Activated T-helper 1 cell treated with anti-CD3 and anti-CD28 coated beads, Interleukin-12 subunit alpha, Interleukin-12 subunit beta, Interleukin-2, Interleukin-4 antibody, amounts not matched to agents 30 ng/mL and 10 ng/mL and 1 ng/mL, durations not matched to agents 14 hours and 24 hours and 36 hours (primary cell): ENCODE measurements around the gene PHKG2. TPM values are rescaled to one million over a fixed set of nuclear protein-coding genes. Genes with fewer than 3 reads are reported as not detected.
"Not testable (repeated sequence)": the region's sequence is repeated elsewhere in the genome, so short reads cannot be mapped to it uniquely, and the experiment has no call there.

Source experiments
- DNase-seq: peaks from one replicate; pipeline ENCODE4 v3.0.0; 2021; ENCODE audit warnings: low spot score
- H3K27ac Mint-ChIP-seq: one replicate; pipeline ENCODE4 v1.8.0; 2021; ENCODE audit warnings: mild to moderate bottlenecking, mixed read lengths
- H3K27me3 Mint-ChIP-seq: one replicate; pipeline ENCODE4 v1.8.0; 2022; ENCODE audit warnings: mild to moderate bottlenecking, moderate library complexity, mixed read lengths; ENCODE audit not compliant: insufficient read depth
- H3K36me3 Mint-ChIP-seq: one replicate; pipeline ENCODE4 v1.8.0; 2021; ENCODE audit warnings: low read depth, mixed read lengths
- H3K4me1 Mint-ChIP-seq: one replicate; pipeline ENCODE4 v1.8.0; 2021; ENCODE audit warnings: low read depth, mixed read lengths
- H3K4me3 Mint-ChIP-seq: one replicate; pipeline ENCODE4 v1.8.0; 2021; ENCODE audit warnings: mild to moderate bottlenecking, moderate library complexity, mixed read lengths
- H3K9me3 Mint-ChIP-seq: one replicate; pipeline ENCODE4 v1.8.0; 2021; ENCODE audit warnings: mixed read lengths
- intact Hi-C: fragments of 100-400 bp; cut with micrococcal nuclease; formaldehyde crosslinking; loops from one replicate; pipeline ENCODE4 v1.15.1; 2024
- total RNA-seq: library from RNA; stranded (reverse); gene quantifications from 2 replicates; pipeline ENCODE4 v1.2.3, GENCODE V29; 2022

PHKG2 gene, protein sequence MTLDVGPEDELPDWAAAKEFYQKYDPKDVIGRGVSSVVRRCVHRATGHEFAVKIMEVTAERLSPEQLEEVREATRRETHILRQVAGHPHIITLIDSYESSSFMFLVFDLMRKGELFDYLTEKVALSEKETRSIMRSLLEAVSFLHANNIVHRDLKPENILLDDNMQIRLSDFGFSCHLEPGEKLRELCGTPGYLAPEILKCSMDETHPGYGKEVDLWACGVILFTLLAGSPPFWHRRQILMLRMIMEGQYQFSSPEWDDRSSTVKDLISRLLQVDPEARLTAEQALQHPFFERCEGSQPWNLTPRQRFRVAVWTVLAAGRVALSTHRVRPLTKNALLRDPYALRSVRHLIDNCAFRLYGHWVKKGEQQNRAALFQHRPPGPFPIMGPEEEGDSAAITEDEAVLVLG
- 42.4 and 43.6 TPM in 2 replicates for total RNA-seq

DNA sequence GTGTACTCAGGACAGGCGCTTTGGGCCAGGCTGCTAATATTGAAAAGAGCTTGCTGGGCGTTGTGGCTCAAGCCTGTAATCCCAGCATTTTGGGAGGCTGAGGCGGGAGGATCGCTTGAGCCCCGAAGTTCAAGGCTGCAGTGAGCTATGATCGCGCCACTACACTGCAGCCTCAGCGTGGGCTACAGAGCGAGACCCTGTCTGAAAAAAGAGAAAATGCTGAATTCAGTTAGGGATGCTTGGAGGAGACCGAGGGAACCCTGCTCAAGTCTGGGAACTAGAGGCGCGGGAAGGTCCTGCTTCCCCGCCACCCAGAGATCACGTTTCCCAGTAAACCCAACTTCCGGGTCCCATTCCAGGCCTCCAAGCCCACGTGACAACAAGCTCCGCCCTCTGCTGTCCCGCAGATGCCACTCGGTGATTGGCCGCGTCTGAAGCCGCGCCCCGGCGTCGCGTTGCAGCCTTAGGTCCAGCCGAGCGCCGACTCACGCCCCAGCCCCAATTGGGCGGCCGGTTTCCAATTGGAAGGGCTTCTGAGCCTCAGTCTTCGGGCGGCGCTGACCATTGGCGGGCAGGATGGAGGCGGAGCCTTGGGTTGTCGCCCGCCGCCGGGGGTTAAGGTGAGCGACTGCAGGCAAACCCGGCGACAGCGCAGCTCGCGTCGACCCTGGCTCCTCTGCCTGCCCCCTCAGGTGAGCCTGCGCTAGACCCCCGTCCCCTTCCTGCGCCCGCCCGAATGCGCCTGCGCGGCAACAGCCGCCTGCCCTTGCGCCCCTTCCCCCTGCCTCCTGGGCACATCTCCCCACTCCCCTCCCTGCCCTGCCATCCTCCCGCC, at the start of gene PHKG2:
PHKG2 (plus strand) TSS at position 627 of the 835 bp plus-strand sequence. CDS start 396 bp downstream, outside the sequence.
- intact Hi-C loops, result loop anchor here (1.0 to 5.0 kb wide), 9 partner anchors 14 to 285 kb away; partner anchors contain the start of genes CFAP119, CTF1, FBXL19 and PRR14
- peaks cover 33% of the 10 kb centered on the region for H3K36me3 Mint-ChIP-seq
- peak within 1 kb of the TSS; percentile 93 for H3K4me3 Mint-ChIP-seq
- H3K9me3 Mint-ChIP-seq, result no peaks in the 10 kb centered on the region
- H3K27ac Mint-ChIP-seq, result peak within 1 kb of the TSS; percentile 83
- H3K4me1 Mint-ChIP-seq, result peaks cover 19% of the 10 kb centered on the region
- DNase-seq, result peak; percentile 97
- H3K27me3 Mint-ChIP-seq, result no peaks in the 10 kb centered on the region

DNA sequence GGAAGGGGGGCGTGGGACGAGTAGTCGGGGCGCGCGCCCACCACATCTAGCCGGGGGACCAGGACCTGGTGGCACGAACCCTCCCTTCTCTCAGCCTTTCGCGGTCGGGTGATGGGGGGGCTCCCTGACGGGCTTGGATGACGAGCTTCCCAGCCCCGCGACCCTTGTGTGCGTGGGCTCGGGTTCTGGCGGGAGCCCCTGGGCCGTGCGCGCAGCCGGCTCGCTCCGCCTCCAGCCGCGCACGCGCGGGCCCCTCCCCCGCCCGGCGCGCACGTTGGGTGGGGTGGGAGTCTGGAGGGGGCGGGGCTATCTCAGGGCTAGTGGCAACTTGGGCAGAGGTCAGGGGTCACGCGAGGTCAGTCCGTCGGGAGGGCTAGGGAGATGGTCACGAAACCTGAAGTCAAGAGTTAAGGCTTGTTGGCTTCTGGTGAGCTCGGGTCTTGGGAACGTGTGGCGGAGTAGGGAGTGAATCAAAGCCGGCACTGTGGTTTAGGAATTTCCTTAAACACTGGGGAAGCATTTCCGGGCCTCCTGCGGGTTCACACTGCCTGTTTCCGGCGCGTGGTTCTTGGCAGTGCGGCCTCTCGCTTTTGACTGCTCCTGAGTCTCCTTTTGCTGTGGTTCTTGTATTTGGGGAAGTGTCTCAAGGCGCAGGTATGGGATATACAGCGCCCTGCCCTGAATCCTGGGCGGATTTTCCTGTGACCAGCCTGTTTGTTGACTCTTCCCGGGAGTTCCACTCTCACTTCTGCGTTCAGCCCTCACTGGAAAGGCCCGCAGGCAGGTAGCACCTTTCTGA, 49.2 kb upstream of the PHKG2 start, which contains the start of gene SRCAP:
SRCAP (plus strand) TSS at position 356 of the 799 bp plus-strand sequence. CDS start 1,654 bp downstream, outside the sequence.
- H3K4me3 Mint-ChIP-seq, result peak within 1 kb of the TSS; percentile 99
- H3K27me3 Mint-ChIP-seq, result peaks cover 2% of the 10 kb centered on the region
- intact Hi-C loops, result loop anchor here (1.0 to 2.0 kb wide), 15 partner anchors 16 to 334 kb away; partner anchors contain the start of genes CFAP119, DCTPP1, FBRS and PRR14
- H3K27ac Mint-ChIP-seq, result peak within 1 kb of the TSS; percentile 99
- DNase-seq, result peak; percentile 83
- no peaks in the 10 kb centered on the region for H3K9me3 Mint-ChIP-seq
- H3K4me1 Mint-ChIP-seq, result peaks cover 35% of the 10 kb centered on the region
- peaks cover 24% of the 10 kb centered on the region for H3K36me3 Mint-ChIP-seq

GRCh38 chr16:30699615-30700099, 48.6 kb upstream of the PHKG2 start:
- no peak for DNase-seq
- H3K36me3 Mint-ChIP-seq, result peaks cover 28% of the 10 kb centered on the region
- H3K4me3 Mint-ChIP-seq, result peak overlapping the region; percentile 99
- intact Hi-C loops, result loop anchor here (1.0 to 2.0 kb wide), 4 partner anchors 16 to 198 kb away; partner anchors contain the start of genes ZNF764 and ZNF768
- peaks cover 34% of the 10 kb centered on the region for H3K4me1 Mint-ChIP-seq
- peaks cover 2% of the 10 kb centered on the region for H3K27me3 Mint-ChIP-seq
- H3K9me3 Mint-ChIP-seq, result no peaks in the 10 kb centered on the region
- H3K27ac Mint-ChIP-seq, result peak overlapping the region; percentile 99

- H3K27ac Mint-ChIP-seq, result no peak overlapping the region
- H3K9me3 Mint-ChIP-seq, result no peaks in the 10 kb centered on the region
- peaks cover 28% of the 10 kb centered on the region for H3K36me3 Mint-ChIP-seq
These were observed 47.7 kb upstream of the PHKG2 start for GRCh38 chr16:30700491-30700890.

GRCh38 chr16:30700971-30701370, 47.3 kb upstream of the PHKG2 start:
- intact Hi-C loops, result no loop called here
- Mint-ChIP-seq H3K9me3 (no peaks in the 10 kb centered on the region), H3K36me3 (peaks cover 31% of the 10 kb centered on the region), H3K4me3 (peak overlapping the region; percentile 61), H3K4me1 (peaks cover 28% of the 10 kb centered on the region), H3K27me3 (peaks cover 2% of the 10 kb centered on the region), H3K27ac (no peak overlapping the region)
- DNase-seq, result no peak

More at GRCh38 chr16:30700491-30700890, 47.7 kb upstream of the PHKG2 start:
- Mint-ChIP-seq H3K4me1 (peaks cover 29% of the 10 kb centered on the region), H3K4me3 (peak overlapping the region; percentile 99), H3K27me3 (peaks cover 2% of the 10 kb centered on the region)
- DNase-seq, result no peak
- intact Hi-C loops, result no loop called here

GRCh38 chr16:30703071-30703470, 45.2 kb upstream of the PHKG2 start:
- DNase-seq, intact Hi-C loops, H3K27me3 Mint-ChIP-seq, H3K27ac Mint-ChIP-seq, H3K4me3 Mint-ChIP-seq, H3K9me3 Mint-ChIP-seq: not testable (repeated sequence)
- Mint-ChIP-seq H3K36me3 (peaks cover 46% of the 10 kb centered on the region), H3K4me1 (peaks cover 17% of the 10 kb centered on the region)

- intact Hi-C loops, result no loop called here
- Mint-ChIP-seq H3K36me3 (peaks cover 46% of the 10 kb centered on the region), H3K9me3 (no peaks in the 10 kb centered on the region), H3K4me1 (peaks cover 15% of the 10 kb centered on the region), H3K4me3 (no peak overlapping the region), H3K27ac (no peak overlapping the region), H3K27me3 (no peaks in the 10 kb centered on the region)
- DNase-seq, result no peak
These were observed 44.3 kb upstream of the PHKG2 start for GRCh38 chr16:30703971-30704370.

DNA sequence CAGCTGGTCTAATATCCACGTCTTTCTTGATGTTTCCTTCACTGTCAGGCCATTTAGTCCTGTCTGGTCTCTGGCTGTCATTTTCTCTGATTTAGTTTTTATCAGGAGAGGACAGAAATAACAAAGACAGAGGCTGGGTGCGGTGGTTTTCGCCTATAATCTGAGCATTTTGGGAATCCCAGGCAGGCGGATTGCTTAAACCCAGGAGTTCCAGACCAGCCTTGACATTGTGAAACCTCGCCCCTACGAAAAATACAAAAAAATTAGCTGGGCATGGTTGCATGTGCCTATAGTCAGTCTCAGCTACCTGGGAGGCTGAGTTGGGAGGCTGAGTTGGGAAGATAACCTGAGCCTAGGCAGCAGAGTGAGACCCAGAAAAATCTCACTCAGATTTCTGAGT, 42.2 kb upstream of the PHKG2 start:
- H3K27ac Mint-ChIP-seq, result no peak overlapping the region
- no peaks in the 10 kb centered on the region for H3K27me3 Mint-ChIP-seq
- no peak for DNase-seq
- intact Hi-C loops, result no loop called here
- H3K9me3 Mint-ChIP-seq, result no peaks in the 10 kb centered on the region
- peaks cover 7% of the 10 kb centered on the region for H3K4me1 Mint-ChIP-seq
- no peak overlapping the region for H3K4me3 Mint-ChIP-seq
- H3K36me3 Mint-ChIP-seq, result peaks cover 52% of the 10 kb centered on the region

- H3K27ac Mint-ChIP-seq, result no peak overlapping the region
- H3K27me3 Mint-ChIP-seq, result no peaks in the 10 kb centered on the region
- H3K4me3 Mint-ChIP-seq, result no peak overlapping the region
- no peak for DNase-seq
- peaks cover 70% of the 10 kb centered on the region for H3K36me3 Mint-ChIP-seq
- peaks cover 39% of the 10 kb centered on the region for H3K4me1 Mint-ChIP-seq
- no peaks in the 10 kb centered on the region for H3K9me3 Mint-ChIP-seq
- intact Hi-C loops, result no loop called here
These were observed 37.3 kb upstream of the PHKG2 start for GRCh38 chr16:30710971-30711370.

- peaks cover 46% of the 10 kb centered on the region for H3K4me1 Mint-ChIP-seq
- no peak overlapping the region for H3K4me3 Mint-ChIP-seq
- peaks cover 76% of the 10 kb centered on the region for H3K36me3 Mint-ChIP-seq
- H3K27me3 Mint-ChIP-seq, result no peaks in the 10 kb centered on the region
- no peaks in the 10 kb centered on the region for H3K9me3 Mint-ChIP-seq
- intact Hi-C loops, result no loop called here
- peak overlapping the region; percentile 15 for H3K27ac Mint-ChIP-seq
- no peak for DNase-seq
These were observed 36.5 kb upstream of the PHKG2 start for GRCh38 chr16:30711712-30712111.

DNA sequence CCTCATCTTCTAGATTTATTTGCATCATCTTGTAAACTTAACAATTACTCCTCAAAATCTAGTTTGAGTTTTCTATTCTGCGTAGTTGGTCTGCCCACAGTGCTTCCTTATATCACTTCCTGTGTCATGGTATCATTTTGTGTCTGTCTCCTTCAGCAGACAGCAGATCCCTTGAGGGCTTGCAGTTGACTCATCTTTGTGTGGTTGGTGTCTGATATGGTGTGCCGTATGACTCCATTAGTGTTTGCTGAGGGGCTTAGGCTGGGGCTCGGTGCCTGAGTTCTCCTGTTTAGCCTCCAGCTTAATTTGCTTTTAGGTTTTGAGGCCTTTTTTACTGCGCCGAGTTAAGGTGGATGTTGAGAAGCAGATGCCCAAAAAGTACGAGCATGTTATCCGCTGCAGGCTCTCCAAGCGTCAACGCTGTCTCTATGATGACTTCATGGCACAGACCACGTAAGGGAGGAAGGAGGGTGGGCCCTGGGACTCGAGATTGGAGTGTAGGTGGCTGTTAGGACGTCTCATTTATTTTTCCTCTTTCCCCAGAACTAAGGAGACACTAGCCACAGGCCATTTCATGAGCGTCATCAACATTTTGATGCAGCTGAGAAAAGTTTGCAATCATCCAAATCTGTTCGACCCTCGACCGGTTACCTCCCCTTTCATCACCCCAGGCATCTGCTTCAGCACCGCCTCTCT, 32.3 kb upstream of the PHKG2 start:
- intact Hi-C loops, result loop anchor here (1.0 kb wide), 1 partner anchor 17 kb away; the partner anchor contains the start of gene SRCAP
- peaks cover 50% of the 10 kb centered on the region for H3K4me1 Mint-ChIP-seq
- H3K36me3 Mint-ChIP-seq, result peaks cover 61% of the 10 kb centered on the region
- DNase-seq, result peak; percentile 28
- peak overlapping the region; percentile 94 for H3K27ac Mint-ChIP-seq
- no peaks in the 10 kb centered on the region for H3K9me3 Mint-ChIP-seq
- peak overlapping the region; percentile 65 for H3K4me3 Mint-ChIP-seq
- H3K27me3 Mint-ChIP-seq, result no peaks in the 10 kb centered on the region
